GM21576 (cell line): ENCODE results near the gene CES4A.
"Not testable (repeated sequence)": the region's sequence is repeated elsewhere in the genome, so short reads cannot be mapped to it uniquely, and the experiment has no call there.

ENCODE experiments used
- ATAC-seq: cut with Tn5 transposase; IDR thresholded peaks from one replicate; pipeline ENCODE4 v1.9.1; 2021; ENCODE audit warnings: mild to moderate bottlenecking, moderate library complexity; ENCODE audit not compliant: unreplicated experiment

Gene CES4A

DNA sequence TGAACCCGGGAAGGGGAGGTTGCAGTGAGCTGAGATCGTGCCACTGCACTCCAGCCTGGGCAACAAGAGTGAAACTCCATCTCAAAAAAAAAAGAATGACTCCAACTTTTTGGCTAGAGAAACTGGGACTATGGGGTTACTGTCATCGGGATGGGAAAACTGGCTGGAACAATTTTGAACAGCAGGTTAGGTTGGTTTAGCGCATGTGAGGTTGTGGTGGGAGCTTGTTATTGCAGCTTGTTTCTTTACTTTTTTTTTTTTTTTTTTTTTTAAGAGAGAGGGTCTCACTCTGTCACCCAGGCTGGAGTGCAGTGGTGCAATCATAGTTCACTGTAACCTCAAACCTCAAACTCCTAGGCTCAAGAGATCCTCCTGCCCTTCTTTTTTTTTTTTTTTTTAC, 53.1 kb downstream of the CES4A start:
- not testable (repeated sequence) for ATAC-seq

DNA sequence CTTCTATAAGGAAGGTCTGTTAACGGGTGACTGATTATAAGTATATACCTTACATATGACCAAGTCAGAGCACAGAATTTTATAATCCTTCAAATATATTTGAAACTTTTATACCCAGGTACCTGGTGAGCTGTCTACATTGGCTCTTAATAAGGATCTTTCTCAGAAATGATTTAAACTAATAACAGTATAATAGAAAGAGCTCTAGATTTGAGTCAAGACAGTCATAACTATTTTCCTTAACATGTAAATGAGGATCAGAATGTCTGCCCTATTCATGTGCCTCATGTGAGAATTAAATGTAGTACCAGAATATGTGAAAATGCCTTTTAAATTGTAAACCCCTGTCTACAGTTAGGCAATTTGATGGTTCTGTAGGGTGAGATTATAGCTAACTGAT, 55.0 kb downstream of the CES4A start:
- ATAC-seq = no peak

GRCh38 chr16:67050796-67051195, 62.4 kb downstream of the CES4A start:
- no peak for ATAC-seq

DNA sequence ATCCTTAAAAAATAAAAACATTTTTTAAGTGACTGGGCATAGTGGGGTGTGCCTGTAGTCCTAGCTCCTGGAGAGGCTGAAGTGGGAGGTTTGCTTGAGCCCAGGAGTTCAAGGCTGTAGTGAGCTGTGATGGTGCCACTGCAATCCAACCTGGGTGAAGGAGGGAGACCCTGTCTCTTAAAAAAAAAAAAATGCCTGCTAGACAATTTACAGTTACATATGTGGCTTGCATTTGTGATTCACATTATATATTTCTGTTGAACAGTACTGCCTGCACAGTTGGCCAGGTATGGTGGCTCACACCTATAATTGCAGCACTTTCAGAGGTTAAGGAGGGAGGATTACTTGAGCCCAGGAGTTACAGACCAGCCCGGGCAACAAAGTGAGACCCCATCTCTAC, 64.0 kb downstream of the CES4A start:
- no peak for ATAC-seq

- no peak for ATAC-seq
Measured at GRCh38 chr16:67053767-67054334, 65.5 kb downstream of the CES4A start.

DNA sequence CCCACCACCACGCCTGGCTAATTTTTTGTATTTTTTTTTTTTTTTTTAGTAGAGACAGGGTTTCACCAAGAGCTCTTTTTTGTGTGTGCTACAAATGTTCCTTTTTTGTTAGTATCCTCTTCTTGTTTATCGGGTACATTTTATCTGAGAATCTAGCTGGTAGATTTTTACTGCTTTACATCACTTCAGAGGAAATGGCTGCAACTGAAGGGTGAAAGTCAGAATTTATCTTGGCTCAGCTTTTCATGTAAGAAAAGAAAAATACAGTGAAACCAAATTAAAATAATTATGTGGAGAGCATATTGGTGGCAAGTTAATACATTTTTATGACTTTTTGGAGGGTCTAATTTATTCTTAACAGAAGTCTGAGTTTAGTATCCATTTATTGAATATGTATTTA, 66.5 kb downstream of the CES4A start:
- no peak for ATAC-seq

DNA sequence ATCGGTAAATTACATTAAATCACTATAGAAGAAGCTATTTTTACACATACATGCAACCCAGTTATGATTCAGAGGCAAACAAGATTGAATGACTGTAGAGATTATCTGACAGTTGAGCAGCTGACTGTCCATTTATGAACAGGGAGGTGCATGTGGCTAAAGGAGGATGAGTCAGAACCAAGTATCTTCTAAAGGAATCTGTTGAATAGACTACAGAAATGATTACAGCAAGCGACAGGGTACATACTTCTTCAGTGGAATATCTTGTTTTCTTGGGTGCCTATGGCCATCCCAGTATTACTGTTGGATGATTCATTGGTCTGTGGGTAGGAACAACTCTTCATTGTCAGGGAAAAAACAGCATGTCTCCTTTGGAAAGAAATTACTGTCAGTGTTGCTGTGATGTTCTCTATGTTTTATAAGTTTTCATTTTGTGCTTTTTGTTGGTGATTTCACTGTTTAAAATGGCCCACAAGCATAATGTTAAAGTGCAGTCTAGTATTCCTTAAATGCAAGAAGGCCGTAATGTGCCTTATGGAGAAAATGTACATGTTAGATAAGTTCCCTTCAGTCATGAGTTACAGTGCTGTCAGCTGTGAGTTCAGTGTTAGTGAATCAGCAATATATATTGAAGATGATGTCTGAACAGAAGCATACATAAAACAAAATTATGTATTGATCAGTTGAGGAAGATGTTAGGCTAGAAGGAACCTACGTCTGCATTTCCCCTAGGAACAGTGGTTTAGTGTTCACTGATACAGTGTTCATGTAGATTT, 67.5 kb downstream of the CES4A start:
- peak; percentile 48 for ATAC-seq
